Measurements from ENCODE around the gene ANKRD55.

Gene ANKRD55

DNA sequence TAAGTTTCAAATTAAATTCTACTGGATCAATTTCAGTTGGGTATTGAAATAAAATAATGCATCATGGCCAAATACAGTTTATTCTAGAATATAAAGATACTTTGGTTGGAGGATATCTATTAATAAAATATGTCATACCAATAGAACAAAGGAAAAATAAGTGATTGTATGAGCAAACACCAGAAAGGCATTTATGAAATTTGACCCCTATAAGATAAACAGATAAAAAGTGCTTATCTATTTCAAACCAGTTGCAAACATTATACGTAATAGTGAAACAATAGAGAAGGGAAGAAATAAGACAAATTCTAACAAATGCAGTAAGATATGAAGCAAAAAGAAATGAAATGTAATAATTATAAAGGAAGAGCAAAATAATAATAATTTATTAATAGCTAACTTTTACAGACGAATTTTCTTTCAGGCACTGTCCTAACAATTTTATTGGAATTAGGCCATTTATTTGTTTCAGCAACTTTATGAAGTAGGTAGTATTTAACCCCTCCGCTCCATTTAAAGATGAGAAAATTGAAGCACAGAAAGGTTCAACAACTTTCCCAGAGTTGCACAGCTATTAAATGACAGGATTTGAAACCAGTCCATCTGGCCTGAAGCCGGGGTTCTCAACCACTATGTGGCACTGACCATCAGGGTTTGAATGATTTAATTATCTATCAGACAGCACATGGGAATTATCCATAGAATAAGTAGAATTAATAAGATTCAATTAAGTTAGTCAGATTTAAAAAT is 20.8 kb downstream of the ANKRD55 start:
- no peak for TF ChIP-seq FOXP2 (optimal IDR thresholded peaks at IDR 0.05; ENCODE audit: borderline replicate concordance, extremely low read depth, extremely low read length, insufficient read depth)
- no peak for TF ChIP-seq TAF1 (IDR thresholded peaks at IDR 0.05; ENCODE audit: borderline replicate concordance, insufficient read depth, low read length)
- TF ChIP-seq SIN3A (IDR thresholded peaks at IDR 0.05; ENCODE audit: borderline replicate concordance, insufficient read depth, low read length), result no peak
- TF ChIP-seq POLR2AphosphoS5 (IDR thresholded peaks at IDR 0.05; ENCODE audit: low read depth, low read length), result no peak
- TF ChIP-seq REST (IDR thresholded peaks at IDR 0.05; ENCODE audit: insufficient read depth in 1 of 2, low read depth in 2 of 2, low read length in 2 of 2), result no peak

DNA sequence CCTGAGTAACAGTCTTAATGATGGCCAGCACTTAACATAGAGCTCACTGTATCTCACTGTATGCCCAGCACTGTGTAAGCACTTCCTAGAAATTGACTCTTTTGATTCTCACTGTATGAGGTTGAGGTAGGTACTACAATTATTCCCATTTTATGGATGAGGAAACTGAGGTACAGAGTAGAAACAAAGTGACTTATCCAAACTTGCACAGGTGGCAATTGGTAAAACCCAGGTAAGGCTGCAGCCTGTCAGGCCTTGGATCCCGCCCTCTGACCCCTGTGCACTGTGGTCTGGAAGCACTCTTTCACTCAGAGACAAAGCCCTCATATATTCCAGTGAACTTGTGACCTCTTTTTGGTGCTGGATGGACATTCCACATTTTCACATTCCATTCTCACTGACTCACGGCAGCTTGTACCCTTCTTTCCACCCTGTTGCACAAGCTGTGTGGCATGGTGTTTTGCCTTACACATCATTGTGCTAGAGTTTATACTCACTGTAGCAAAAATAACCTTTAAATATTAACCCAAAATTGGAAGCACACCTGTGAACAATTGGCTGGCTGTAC is 21.7 kb downstream of the ANKRD55 start:
- TF ChIP-seq POLR2AphosphoS5 (IDR thresholded peaks at IDR 0.05; ENCODE audit: low read depth, low read length) (no peak), FOXP2 (optimal IDR thresholded peaks at IDR 0.05; ENCODE audit: borderline replicate concordance, extremely low read depth, extremely low read length, insufficient read depth) (no peak), SIN3A (IDR thresholded peaks at IDR 0.05; ENCODE audit: borderline replicate concordance, insufficient read depth, low read length) (no peak), REST (IDR thresholded peaks at IDR 0.05; ENCODE audit: insufficient read depth in 1 of 2, low read depth in 2 of 2, low read length in 2 of 2) (no peak), TAF1 (IDR thresholded peaks at IDR 0.05; ENCODE audit: borderline replicate concordance, insufficient read depth, low read length) (no peak)

GRCh38 chr5:56208681-56209080 is 24.4 kb downstream of the ANKRD55 start:
- TF ChIP-seq REST (IDR thresholded peaks at IDR 0.05; ENCODE audit: insufficient read depth in 1 of 2, low read depth in 2 of 2, low read length in 2 of 2), result no peak
- no peak for TF ChIP-seq TAF1 (IDR thresholded peaks at IDR 0.05; ENCODE audit: borderline replicate concordance, insufficient read depth, low read length)
- TF ChIP-seq SIN3A (IDR thresholded peaks at IDR 0.05; ENCODE audit: borderline replicate concordance, insufficient read depth, low read length), result no peak
- TF ChIP-seq FOXP2 (optimal IDR thresholded peaks at IDR 0.05; ENCODE audit: borderline replicate concordance, extremely low read depth, extremely low read length, insufficient read depth), result no peak
- no peak for TF ChIP-seq POLR2AphosphoS5 (IDR thresholded peaks at IDR 0.05; ENCODE audit: low read depth, low read length)

DNA sequence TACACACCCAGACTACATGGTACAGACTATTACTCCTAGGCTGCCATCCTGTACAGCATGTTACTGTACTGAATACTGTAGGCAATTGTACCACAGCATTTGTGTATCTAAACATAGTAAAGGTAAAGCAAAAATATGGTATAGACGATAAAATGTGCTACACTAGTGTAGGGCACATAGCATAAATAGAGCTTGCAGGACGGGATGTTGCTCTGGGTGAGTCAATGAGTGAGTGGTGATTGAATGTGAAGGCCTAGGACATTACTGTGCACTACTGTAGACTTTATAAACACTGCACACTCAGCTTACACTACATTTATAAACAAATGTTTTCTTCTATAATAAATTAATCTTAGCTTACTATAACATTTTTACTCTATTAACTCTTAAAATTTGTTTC is 25.6 kb downstream of the ANKRD55 start:
- no peak for TF ChIP-seq TAF1 (IDR thresholded peaks at IDR 0.05; ENCODE audit: borderline replicate concordance, insufficient read depth, low read length)
- TF ChIP-seq FOXP2 (optimal IDR thresholded peaks at IDR 0.05; ENCODE audit: borderline replicate concordance, extremely low read depth, extremely low read length, insufficient read depth), result no peak
- TF ChIP-seq REST (IDR thresholded peaks at IDR 0.05; ENCODE audit: insufficient read depth in 1 of 2, low read depth in 2 of 2, low read length in 2 of 2), result no peak
- no peak for TF ChIP-seq SIN3A (IDR thresholded peaks at IDR 0.05; ENCODE audit: borderline replicate concordance, insufficient read depth, low read length)
- no peak for TF ChIP-seq POLR2AphosphoS5 (IDR thresholded peaks at IDR 0.05; ENCODE audit: low read depth, low read length)
